Ovary (tissue), 3 donors: ENCODE data around the gene C6orf132.

Experiments used
- CTCF ChIP-seq, 3 donors: fragments of 450-650 bp in 2 of 3; fragments of 200-600 bp in 1 of 3; IDR thresholded peaks; one replicate each; pipeline versions ENCODE4 v1.5.1 to v1.8.0; 2016 to 2022; ENCODE audit warnings: antibody characterized with exemption in 3 of 3, mild to moderate bottlenecking in 1 of 3
- EP300 ChIP-seq: sonication (generic); formaldehyde crosslinking; IDR thresholded peaks from one replicate; pipeline ENCODE4 v1.6.1; 2017; ENCODE audit warnings: antibody characterized with exemption
- POLR2A ChIP-seq: fragments of 450-650 bp; IDR thresholded peaks from one replicate; pipeline ENCODE4 v1.6.1; 2017; ENCODE audit warnings: antibody characterized with exemption, mild to moderate bottlenecking, moderate library complexity
- donor health status: DM: no; HTN: no; CAD: no.

DNA sequence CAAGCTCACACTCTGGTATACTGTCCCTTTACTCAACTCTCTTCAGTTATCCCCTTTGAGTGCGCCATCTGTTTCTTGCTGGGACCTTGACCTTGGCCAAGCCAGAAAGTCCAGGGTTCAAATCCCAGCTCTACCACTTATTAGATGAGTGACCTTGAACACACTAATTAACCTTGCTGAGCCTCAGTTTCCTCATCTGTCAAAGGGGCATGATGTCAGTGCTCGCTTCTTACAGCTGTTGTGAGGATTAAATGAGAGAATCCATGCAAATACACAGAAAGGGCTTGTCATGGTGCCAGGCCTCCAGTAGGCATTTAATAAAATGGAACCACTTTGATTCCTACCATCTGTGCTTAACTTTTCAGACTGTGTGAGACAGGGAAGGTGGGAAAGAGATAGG is 34.3 kb downstream of the C6orf132 start:
- TF ChIP-seq CTCF (IDR thresholded peaks at IDR 0.05): no peak
- TF ChIP-seq EP300: no peak
- no peak for TF ChIP-seq POLR2A
